ENCODE measurements around the gene IRF2BP2. TPM values are rescaled to one million over a fixed set of nuclear protein-coding genes. Genes with fewer than 3 reads are reported as not detected.

IRF2BP2 gene
- total RNA-seq, 2 donors from 2014 or later = 238 to 283 TPM

DNA sequence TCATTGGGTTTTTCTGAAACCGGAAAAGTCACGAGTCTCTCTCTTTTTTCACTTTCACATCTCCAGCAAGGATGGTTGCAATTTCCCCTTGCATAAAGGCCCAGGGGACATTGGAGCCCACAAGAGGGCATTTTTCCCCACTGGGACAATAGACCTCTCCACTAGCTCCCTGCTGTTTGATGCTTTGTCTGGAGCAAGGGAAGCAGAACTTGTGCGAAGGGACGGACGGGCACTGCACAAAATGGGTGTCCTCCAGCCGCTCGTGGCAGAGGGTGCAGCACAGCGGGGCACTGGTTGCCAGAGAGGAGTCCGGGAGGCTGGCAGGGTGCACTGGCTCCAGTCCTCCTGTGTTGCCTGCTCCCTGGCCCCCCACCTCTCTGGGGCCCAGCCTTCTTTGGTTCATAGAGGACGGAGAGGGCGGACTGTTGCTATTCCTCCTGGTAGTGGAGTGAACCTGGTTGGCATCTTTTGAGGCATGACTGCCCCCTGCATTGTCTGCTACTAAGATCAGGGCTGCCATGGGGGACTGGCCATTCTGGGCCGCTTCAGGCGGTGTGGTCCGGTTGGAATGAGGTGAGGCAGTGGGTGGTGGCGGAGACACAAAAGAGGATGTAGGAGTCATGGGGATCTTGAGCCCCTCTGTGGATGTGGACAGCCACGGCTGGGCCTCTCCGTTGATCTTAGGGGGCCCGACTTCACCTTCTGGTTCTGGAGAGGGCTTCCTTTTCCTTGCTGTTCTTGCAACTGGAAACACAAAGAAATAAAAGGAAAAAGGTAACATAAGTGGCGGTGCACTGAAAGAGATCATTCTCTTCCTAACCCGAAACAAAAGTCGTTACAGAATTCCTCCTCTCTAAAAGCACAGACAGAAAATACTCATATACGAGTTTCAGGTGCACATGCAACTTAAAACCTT is 2.6 kb downstream of the IRF2BP2 start:
- Mint-ChIP-seq H3K27ac (peak overlapping the region; percentile 94), H3K4me1 (ENCODE audit: low read depth) (peaks cover 43% of the 10 kb centered on the region), H3K27me3 (ENCODE audit: low read depth) (no peaks in the 10 kb centered on the region), H3K36me3 (ENCODE audit: insufficient read depth in 2 of 2) (peaks cover 37 to 48% of the 10 kb centered on the region in 2 donors), H3K4me3 (peak overlapping the region; percentile 82 to 97), H3K9me3 (no peaks in the 10 kb centered on the region)
- ATAC-seq (replicated peaks in 1 of 2) (no peak), DNase-seq (peak; percentile 43)

DNA sequence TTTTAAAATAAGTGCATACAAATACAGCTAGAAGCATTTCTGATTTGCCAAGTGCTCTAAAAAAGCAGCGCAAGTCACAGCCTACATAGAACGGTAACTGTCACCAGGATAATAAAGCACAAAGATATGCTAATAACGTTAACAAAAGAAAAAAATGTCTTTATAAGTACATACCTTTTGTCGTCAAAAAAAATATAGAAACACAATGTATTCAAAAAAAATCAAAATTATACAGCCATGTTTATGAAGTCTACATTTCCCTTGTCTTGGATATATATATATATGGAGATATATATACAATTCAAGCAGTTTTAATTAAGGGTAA is 3.2 kb downstream of the IRF2BP2 start:
- H3K27ac Mint-ChIP-seq = peak overlapping the region; percentile 94
- DNase-seq (no peak), ATAC-seq (replicated peaks in 1 of 2) (no peak)
- no peaks in the 10 kb centered on the region for H3K9me3 Mint-ChIP-seq
- no peaks in the 10 kb centered on the region for H3K27me3 Mint-ChIP-seq (ENCODE audit: low read depth)
- H3K4me3 Mint-ChIP-seq = peak overlapping the region; percentile 82 to 97
- peaks cover 37 to 51% of the 10 kb centered on the region in 2 donors for H3K36me3 Mint-ChIP-seq (ENCODE audit: insufficient read depth in 2 of 2)
- H3K4me1 Mint-ChIP-seq (ENCODE audit: low read depth) = peaks cover 43% of the 10 kb centered on the region

DNA sequence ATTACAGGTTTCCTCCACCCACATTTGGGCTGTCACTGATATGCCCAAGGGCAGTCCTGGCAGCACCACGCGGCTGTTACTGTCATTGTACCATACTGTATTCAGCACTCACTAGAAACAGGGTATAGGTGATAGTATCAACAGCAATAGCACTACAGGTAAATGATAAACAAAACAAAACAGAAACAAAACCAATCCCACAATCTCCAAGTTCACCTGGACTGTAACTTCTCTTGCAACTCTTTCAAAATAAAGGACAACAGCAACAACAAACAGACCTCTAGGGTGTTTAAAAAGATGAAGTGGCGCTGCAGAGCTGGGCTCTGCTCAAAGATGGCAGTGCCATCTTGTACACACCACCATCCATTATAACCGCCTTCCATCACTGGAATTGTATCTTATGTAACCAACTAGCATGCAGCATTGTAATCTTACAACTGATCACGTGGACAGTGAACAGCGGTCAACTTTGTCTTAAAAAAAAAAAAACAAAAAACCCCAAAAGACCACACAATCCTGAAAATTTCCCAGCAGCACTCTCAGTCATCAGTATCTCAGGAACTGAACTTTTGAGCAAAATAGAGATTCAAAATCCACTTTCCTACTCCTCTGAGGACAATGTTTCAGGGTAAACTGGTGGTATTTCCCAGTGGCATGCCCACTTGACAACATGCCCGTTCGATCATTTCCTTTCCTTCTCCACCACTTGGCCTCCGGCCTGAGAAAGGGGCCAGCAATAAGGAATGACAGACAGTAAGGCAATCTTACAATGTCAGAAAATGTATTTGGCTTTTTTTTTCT is 3.8 kb downstream of the IRF2BP2 start:
- Mint-ChIP-seq H3K4me1 (ENCODE audit: low read depth) (peaks cover 43% of the 10 kb centered on the region), H3K9me3 (no peaks in the 10 kb centered on the region), H3K36me3 (ENCODE audit: insufficient read depth in 2 of 2) (peaks cover 37 to 51% of the 10 kb centered on the region in 2 donors), H3K4me3 (peak overlapping the region; percentile 82 to 97), H3K27ac (peak overlapping the region; percentile 94), H3K27me3 (ENCODE audit: low read depth) (no peaks in the 10 kb centered on the region)
- no peak for ATAC-seq (replicated peaks in 1 of 2)
- DNase-seq = peak; percentile 32 to 46

DNA sequence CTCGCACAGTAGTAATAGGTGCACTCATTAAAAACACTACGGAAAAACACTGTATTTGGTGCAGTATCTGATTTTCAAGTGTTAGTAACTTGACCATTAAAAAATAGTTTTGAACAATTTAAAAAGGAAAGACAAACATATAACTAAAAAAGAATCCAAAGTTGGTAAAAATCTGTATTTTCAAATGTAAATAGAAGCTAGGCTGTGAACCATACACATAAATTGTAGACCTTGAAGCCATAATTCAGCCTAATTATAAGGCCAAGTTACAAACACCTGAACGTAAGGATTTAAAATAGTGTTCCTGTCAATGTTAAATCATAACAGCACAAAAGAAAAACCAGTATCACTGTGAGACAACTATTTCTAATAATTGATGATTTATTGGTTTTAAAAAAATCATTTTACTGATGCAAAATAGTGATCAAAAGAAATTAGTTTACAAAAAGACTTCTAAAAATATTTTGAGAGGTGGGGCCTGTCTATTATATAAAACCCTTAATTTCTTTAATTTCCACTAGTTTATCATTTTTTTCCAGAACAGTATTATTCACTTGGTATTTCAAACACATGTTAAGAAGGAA is 4.5 kb downstream of the IRF2BP2 start:
- Mint-ChIP-seq H3K4me1 (ENCODE audit: low read depth) (peaks cover 49% of the 10 kb centered on the region), H3K27ac (peak overlapping the region; percentile 94), H3K9me3 (no peaks in the 10 kb centered on the region), H3K4me3 (peak overlapping the region; percentile 82 to 97), H3K27me3 (ENCODE audit: low read depth) (no peaks in the 10 kb centered on the region), H3K36me3 (ENCODE audit: insufficient read depth in 2 of 2) (peaks cover 37 to 51% of the 10 kb centered on the region in 2 donors)
- no peak for DNase-seq
- ATAC-seq (replicated peaks in 1 of 2) = no peak

DNA sequence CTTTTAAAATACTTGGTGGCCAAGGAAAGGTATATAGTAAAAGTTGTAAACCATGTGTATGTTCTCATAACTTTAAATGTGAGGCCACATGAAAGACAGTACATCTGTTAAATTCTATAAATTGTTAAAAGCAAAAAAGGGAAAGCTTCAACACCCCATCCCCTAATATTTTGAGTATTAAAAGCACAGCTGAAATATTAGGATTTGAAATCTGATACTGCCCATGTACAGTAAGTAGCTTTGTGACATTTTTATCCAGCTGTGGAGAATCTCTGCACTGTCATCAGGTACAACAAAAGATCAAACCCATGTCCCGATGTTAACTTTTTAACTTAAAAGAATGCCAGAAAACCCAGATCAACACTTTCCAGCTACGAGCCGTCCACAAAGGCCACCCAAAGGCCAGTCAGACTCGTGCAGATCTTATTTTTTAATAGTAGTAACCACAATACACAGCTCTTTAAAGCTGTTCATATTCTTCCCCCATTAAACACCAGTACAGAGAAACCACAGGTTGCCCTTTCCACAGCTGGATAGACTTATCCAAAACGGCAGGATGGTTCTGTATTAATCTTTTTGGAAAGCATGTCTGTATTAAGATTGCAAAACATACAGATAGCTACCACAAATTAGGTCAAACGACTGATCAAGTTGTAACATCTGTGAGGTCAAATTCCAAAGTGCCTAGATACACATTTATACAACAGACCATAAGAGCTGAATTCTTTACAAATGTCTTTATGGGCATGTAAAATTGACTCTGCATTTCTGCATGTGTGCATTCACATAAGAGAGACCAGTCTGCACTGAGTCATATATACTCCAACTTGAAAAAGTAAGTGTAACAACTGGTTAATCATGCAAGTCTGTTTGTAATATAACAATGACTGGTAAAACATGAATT is 5.2 kb downstream of the IRF2BP2 start:
- peak overlapping the region; percentile 94 for H3K27ac Mint-ChIP-seq
- H3K4me1 Mint-ChIP-seq (ENCODE audit: low read depth) = peaks cover 52% of the 10 kb centered on the region
- H3K27me3 Mint-ChIP-seq (ENCODE audit: low read depth) = no peaks in the 10 kb centered on the region
- peaks cover 34 to 50% of the 10 kb centered on the region in 2 donors for H3K36me3 Mint-ChIP-seq (ENCODE audit: insufficient read depth in 2 of 2)
- no peaks in the 10 kb centered on the region for H3K9me3 Mint-ChIP-seq
- peak overlapping the region; percentile 82 to 97 for H3K4me3 Mint-ChIP-seq
- DNase-seq (no peak), ATAC-seq (replicated peaks in 1 of 2) (no peak)

DNA sequence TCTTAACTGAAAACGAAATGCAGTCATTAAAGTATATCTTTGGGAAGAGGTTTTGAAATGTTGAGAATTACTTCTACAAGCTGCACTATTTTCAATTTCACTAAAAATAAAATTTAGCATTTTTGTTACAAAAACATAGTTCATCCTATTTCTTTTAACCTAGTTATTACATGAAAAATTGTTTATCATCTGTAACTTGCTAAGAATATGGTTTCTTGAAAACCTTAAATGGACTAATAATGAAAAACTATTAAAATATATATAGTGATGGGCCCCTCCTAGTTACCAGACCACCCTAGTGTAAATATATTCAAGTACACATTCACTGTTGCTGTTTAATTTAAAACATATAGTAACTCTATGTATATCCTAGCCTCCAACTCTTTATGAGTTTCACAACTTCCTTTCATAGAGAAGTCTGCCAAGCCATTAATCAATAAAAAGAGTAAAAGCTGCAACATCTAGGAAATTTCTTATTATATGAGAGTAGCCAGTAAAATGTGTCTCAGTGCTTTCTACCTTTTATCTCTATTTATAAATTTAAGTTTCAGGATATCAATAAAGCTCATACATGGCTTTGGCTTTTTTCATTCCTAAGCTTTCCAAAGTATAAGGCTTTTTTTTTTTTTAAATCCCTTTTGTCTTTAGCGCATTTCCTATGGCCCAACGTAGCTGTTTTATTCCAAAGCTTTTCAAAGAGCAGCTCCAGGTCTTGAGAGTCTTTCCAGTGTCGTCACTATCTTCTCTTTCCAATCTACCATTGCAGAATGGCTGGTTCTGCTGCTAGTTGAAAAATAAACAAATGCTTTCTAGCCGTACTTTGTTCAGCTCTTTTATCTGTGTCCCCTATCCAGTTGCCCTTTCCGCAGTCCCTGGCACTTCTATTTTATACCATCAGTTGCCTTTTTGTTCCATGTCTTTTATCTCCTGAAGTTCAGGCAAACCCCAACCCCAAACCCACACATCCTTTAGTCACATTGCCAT is 6.5 kb downstream of the IRF2BP2 start:
- ATAC-seq (replicated peaks in 1 of 2) (no peak), DNase-seq (no peak)
- Mint-ChIP-seq H3K9me3 (no peaks in the 10 kb centered on the region), H3K36me3 (ENCODE audit: insufficient read depth in 2 of 2) (peaks cover 34 to 50% of the 10 kb centered on the region in 2 donors), H3K4me3 (peak overlapping the region; percentile 89 to 97), H3K4me1 (ENCODE audit: low read depth) (peaks cover 58% of the 10 kb centered on the region), H3K27me3 (ENCODE audit: low read depth) (no peaks in the 10 kb centered on the region), H3K27ac (peak overlapping the region; percentile 94)

DNA sequence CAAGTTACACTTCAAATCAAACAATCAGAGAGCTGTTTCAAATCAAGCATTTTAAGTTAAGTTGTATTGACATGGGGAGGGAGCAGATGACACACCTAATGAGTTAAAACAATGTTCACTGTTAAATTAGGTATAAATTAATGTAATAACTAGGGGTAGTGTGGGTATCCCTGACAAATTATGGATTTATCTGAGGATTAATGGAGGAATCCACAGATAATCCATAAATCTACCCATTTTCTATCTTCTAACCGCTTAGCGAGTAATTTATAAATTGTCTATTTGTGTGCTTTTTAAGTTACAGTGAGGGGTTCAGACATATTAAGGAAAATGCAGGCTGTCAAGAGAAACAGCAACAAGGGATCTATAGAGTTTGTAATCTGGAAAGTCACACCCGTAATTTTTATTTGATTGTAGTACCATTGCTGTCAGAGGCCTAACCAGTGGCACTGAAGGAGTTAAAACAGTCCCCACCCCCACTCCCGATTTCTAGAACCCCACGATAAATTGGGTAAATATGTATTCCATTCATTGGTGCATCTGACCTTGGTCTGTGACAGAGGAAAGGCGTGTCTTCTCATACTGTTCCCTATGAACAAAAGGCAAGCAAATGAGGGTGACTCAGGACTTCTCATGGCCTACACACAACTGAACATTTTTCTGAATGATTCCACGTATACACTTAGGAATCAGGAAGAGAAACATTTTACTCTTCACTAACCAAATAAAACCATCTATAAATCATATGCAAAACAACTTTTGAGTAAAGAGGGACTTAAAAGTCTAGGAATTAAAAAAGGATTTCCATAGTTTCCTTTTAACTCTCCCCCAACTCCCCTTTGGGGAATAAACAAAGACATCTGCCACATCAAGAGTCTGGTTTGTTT is 7.4 kb downstream of the IRF2BP2 start:
- DNase-seq = peak in 1 of 2 donors; percentile 29
- Mint-ChIP-seq H3K36me3 (ENCODE audit: insufficient read depth in 2 of 2) (peaks cover 31 to 42% of the 10 kb centered on the region in 2 donors), H3K4me1 (ENCODE audit: low read depth) (peaks cover 68% of the 10 kb centered on the region)

DNA sequence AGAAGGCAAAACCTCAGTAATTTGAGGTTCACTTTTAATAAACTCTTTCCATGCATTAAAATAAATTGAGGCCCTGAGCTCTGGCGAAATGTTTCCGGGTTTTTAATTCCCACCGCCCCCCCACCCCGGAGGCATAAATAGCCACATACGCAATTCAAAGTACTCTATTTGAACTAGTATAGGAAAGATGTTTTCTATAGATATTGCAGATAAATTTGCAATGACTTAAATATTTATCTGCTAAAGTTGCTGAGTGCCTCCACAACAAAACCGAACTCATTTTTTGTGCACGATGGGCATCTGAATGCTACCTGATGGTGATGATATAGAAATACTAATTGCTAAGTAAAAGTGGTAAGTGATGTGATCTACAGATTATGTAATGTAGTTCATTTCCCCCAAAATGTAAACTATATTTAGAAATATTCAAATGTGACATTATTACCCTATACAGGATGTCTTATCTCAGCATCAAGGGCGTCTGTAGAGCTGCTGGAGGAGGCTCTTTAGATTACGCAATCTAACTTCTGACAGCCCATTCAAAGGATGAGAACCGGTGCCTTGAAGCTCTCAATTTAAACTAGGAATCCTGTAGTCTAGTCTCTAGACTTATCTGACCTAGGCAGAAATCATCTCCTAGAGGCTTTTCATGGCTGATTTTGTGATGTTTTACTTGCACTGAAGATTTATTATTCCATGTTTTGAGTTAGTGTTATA is 8.5 kb downstream of the IRF2BP2 start:
- Mint-ChIP-seq H3K36me3 (ENCODE audit: insufficient read depth in 2 of 2) (peaks cover 22 to 32% of the 10 kb centered on the region in 2 donors), H3K9me3 (no peaks in the 10 kb centered on the region), H3K27me3 (ENCODE audit: low read depth) (no peaks in the 10 kb centered on the region), H3K4me3 (peak overlapping the region; percentile 89 to 97), H3K4me1 (ENCODE audit: low read depth) (peaks cover 64% of the 10 kb centered on the region), H3K27ac (peak overlapping the region; percentile 94)
- DNase-seq (no peak), ATAC-seq (replicated peaks in 1 of 2) (no peak)

More for the DNA sequence above, 7.4 kb downstream of the IRF2BP2 start:
- Mint-ChIP-seq H3K9me3 (no peaks in the 10 kb centered on the region), H3K27ac (peak overlapping the region; percentile 94), H3K4me3 (peak overlapping the region; percentile 89 to 97), H3K27me3 (ENCODE audit: low read depth) (no peaks in the 10 kb centered on the region)
- peak in 1 of 2 donors; percentile 32 for ATAC-seq (replicated peaks in 1 of 2)

DNA sequence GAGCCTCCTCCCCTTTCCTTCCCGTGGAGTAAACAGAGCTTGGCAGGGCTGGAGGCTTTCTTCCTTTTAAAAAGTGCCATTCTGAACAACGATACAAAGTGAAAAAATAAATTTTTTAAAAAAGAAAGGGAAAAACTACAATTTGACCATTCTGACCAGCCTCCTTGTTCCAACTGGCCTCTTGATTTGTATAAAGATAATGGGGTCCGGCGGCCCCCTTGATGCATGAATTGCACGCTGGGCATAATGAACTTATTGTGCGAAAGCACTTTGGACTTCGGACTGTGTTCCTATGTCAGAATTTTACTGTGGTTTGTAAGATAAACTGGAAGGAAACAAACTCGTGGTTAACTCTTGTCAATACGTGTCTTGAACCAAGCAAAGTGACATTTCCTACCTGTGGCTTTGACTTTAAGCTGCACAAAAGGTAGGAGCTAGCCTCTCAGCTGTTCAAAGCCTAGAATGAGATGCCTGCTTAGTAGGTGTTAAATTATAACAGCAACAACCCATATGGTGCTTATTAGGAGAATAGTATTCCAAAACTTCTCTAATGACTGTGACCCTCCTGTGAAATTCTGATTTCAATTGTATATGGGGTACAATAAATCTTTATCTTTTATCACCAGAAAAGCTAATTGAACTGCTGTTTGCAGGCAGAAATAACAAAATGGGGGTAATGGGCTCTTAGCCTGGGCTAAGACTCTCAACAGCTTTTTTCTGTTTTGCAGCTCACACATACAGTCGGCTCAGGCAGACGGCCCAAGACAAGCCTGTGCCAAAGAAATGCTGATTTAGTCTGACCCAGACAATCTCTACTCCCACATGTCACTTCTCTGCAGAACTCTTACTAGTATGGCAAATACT is 9.3 kb downstream of the IRF2BP2 start:
- H3K4me1 Mint-ChIP-seq (ENCODE audit: low read depth) = peaks cover 64% of the 10 kb centered on the region
- peak; percentile 30 to 42 for ATAC-seq (replicated peaks in 1 of 2)
- peak overlapping the region; percentile 85 to 97 for H3K4me3 Mint-ChIP-seq
- H3K9me3 Mint-ChIP-seq = peaks cover 0 to 2% of the 10 kb centered on the region in 2 donors
- peak in 1 of 2 donors; percentile 20 for DNase-seq
- H3K27ac Mint-ChIP-seq = peak overlapping the region; percentile 79
- no peaks in the 10 kb centered on the region for H3K27me3 Mint-ChIP-seq (ENCODE audit: low read depth)
- H3K36me3 Mint-ChIP-seq (ENCODE audit: insufficient read depth in 2 of 2) = peaks cover 20 to 31% of the 10 kb centered on the region in 2 donors
